NCI-H226 (cell line): ENCODE results near the gene HPCA.
A peak's percentile ranks its signal among the peaks of the same experiment; 100 is the strongest.
"Not testable (repeated sequence)": the region's sequence is repeated elsewhere in the genome, so short reads cannot be mapped to it uniquely, and the experiment has no call there.

Experiments
- DNase-seq: peaks from one replicate; pipeline ENCODE4 v3.0.0-alpha.2; 2015

HPCA gene

GRCh38 chr1:32903991-32904785 is 17.9 kb downstream of the HPCA start:
- no peak for DNase-seq

GRCh38 chr1:32904797-32905196 is 18.5 kb downstream of the HPCA start:
- no peak for DNase-seq

DNA sequence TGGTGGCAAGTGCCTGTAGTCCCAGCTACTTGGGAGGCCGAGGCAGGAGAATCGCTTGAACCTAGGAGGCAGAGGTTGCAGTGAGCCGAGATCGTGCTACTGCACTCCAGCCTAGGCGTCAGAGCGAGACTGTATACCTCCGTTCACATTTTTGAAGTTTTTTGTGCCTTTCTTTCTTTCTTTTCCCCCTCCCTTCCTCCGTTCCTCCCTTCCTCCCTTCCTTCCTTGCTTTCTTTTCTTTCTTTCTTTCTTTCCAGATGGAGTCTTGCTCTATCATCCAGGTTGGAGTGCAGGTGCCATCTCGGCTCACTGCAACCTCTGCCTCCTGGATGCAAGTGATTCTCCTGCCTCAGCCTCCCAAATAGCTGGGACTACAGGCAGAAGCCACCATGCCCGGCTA is 19.3 kb downstream of the HPCA start:
- not testable (repeated sequence) for DNase-seq

GRCh38 chr1:32906654-32907053 is 20.4 kb downstream of the HPCA start:
- no peak for DNase-seq

DNA sequence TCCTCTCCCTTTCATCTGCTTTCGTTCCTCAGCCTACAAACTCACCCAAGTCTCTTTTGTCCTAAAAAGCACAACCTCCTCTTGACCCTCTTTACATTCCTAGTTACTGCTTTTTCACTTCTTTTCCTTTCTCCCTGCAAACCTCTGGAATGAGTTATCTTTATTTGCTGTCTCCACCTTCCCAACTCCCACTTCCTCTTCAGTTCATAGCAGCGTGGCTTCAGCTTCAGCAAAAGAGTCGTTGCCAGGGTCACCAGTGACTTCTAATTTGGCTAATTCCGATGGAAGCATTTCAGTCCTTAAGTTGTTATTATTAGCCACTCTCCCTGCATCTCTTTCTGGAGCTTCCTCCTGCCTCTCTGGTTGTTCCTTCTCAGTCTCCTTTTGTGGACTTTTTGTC is 21.1 kb downstream of the HPCA start:
- peak; percentile 19 for DNase-seq

- no peak for DNase-seq
Observed at GRCh38 chr1:32910319-32910718, 24.0 kb downstream of the HPCA start.

- no peak for DNase-seq
Observed at GRCh38 chr1:32915766-32916706, 29.7 kb downstream of the HPCA start.

GRCh38 chr1:32917521-32917920 is 31.2 kb downstream of the HPCA start:
- no peak for DNase-seq

GRCh38 chr1:32918179-32918578 is 31.9 kb downstream of the HPCA start:
- DNase-seq = no peak

DNA sequence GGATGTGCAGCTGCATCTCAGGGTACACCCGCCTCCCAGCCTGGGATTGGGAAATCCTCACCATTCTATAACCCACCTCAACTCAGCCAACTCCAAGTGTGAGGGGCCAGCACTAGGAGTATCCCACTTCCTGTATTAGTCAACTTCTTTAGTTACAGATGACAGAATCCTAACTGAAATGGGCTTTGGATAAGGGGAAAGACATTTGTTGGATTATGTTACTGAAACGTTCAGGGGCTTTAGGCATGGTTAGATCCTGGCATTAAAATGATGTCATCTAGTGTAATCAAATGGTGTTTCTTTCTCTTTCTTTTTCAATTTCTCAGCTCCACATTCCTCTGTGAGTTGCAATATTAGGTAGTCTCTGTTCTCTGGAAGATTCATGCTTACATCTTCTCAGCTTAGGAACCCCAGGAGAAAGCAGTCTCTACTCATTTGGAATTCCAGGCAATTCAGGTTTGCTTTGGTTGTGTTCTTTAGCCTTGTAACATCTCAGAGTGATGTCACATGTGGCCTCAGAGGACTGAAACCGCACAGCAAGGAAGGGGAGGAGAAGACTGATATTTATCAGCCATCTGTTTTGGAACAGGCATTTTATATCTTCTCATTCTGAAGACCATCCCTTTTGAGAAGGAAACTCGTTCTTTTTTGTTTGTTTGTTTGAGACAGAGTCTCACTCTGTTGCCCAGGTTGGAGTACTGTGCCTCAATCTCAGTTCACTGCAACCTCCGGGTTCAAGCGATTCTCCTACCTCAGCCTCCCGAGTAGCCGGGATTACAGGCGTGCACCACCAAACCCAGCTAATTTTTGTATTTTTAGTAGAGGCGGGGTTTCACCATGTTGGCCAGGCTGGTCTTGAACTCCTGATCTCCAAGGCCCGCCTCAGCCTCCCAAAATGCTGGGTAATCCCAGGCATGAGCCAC is 33.8 kb downstream of the HPCA start:
- peak; percentile 45 for DNase-seq

DNA sequence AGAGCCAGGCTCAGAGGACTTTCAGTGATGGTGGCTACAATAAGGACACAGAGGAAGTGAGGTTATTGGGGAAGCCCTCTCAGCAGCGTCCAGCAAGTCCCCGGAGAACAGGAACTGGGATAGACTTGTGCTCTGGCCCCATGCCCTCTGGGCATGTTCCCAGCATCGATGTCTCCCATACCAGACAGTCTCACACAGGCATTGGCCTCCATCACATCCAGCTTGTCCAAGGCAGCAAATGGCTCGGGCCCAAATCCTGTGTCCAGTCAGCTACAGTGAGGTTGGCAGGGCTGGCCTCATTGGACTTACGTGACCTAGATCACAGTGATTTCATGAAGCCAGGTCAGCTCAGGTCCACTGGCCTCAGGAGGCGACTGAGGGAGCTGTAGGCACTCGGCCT is 34.5 kb downstream of the HPCA start:
- DNase-seq = no peak

- no peak for DNase-seq
Observed at GRCh38 chr1:32924881-32925344, 38.6 kb downstream of the HPCA start.

- DNase-seq = no peak
Observed at GRCh38 chr1:32925403-32926162, 39.3 kb downstream of the HPCA start.

DNA sequence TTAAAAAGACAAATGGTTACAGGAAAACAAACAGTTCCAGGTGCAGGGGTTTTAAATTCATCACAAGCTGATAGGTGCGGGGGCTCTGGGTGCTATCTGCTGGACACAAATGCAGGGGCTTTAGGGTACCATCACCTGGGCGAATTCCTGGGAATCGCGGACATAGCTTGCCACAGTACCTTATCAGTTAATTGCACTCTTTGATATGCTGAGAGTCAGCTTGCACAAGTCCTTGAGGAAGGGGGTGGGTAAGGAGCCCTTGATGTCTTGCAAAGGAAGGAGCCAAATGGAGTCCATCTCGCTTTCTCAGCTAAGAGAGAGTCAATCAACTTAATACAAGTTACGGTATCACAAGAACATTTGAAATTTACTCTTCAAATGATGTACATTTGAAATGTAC is 40.3 kb downstream of the HPCA start:
- DNase-seq = no peak

DNA sequence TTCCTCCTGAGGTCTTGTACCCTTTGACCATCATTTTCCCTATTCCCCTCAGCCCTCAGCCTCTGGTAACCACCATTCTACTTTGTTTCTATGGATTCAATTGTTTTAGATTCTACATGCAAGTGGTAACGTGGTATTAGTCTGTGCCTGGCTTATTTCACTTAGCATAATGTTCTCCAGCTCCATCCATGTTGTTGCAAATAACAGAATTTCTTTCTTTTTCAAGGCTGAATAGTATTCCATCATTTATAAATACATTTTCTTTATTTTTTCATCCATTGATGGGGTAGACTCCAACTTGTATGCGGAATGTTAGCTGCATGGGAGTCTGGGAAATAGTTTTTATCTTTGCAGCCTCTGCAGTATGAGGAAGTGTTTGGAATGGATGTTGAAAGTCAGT is 41.1 kb downstream of the HPCA start:
- DNase-seq = no peak

DNA sequence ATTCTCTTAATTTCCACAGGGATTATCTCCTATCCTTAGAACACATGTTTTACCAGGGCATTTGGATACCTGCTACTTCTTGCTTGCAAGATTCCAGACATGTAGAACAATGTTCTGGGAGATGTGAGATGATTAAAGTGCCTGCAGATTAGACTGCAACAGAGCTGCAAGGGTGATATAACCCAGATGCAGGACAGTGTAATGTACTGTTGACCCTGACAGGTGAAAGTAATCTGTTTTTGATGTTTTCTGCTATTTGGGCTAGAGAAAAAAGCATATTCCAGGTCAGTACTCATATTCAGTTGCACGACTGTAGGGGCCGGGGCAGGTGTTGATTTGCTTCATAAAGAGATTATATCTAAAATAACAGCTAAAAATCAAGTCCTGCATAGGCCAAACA is 42.0 kb downstream of the HPCA start:
- no peak for DNase-seq

DNA sequence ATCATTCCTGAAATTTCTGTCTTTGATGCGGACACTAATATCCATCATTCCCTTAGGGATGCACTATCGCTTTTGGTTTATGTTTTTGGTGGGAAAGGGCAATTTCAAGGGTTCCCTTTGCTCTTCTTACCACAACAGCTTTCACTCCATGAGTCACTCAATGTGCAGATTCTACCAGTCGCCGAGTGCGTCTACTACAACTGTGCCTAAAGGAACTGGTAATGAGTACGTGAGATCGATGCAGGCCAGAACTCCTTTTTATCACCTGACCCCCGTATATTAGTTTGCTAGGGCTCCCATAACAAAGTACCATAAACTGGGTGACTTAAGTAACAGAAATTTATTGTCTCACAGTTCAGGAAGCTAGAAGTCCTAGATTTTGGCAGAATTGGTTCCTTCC is 42.4 kb downstream of the HPCA start:
- no peak for DNase-seq

GRCh38 chr1:32929366-32929765 is 43.1 kb downstream of the HPCA start:
- DNase-seq = no peak

- DNase-seq = no peak
Observed at GRCh38 chr1:32931760-32932159, 45.5 kb downstream of the HPCA start.

DNA sequence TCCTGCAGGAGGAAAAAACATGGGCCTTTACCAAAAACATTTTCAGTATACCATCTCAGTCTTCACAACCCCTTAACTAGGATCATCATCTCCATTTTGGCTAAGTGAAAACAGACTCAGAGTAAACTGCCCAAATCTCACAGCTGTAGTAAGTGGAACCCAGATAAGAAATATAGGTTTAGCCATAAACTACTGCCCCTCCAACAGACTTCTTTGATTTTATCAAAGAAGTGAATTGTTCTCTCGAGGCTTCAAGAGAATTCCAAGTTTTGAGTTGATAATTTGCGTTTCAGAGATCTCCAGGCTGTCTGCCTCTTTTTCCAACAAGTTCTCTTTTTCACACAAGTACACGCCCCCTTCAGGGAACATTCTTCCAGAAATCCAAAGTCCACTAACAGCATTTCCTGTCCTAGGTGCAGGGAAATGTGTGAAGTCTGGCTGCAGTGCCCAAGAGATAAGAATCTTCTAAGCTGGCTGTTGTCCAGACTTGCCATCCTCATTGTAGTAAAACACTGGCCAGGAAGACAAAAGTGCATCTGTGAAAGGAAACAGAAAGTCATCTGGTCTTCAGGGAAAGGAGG is 47.5 kb downstream of the HPCA start:
- peak; percentile 56 for DNase-seq

DNA sequence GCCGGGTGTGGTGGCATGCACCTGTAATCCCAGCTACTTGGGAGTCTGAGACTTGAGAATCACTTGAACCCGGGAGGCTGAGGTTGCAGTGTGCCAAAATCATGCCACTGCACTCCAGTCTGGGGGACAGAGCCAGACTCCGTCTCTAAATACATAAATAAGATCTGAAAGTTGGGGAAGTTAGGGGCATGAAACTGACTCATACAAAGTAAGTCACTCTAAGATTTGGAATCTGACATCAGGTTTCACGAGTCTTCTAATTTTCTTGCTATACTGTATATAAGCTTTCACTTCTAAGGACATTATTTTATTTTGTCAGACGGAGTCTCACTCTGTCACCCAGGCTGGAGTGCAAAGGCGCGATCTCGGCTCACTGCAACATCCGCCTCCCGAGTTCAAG is 48.2 kb downstream of the HPCA start:
- DNase-seq = no peak

DNA sequence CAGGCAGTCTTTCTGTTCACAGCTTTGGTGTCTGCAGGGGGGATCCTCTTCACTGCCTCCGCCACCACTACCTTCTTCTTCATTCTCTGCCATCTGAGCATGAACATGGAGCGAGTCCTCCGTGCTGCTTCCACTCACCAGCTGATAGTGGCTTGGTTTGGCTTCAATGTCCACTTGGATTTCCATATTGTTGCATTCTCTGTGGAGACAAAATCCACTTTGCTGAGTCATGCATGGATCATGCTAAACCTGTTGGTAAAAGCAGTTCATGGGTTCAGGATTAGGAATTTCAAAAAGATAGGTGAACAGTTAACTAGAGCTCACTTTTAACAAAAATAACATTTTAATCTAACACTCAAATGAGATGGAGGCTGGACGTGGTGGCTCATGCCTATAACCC is 50.8 kb downstream of the HPCA start:
- no peak for DNase-seq
